Effector memory CD8-positive, alpha-beta T cell (primary cell): ENCODE data around the gene ADARB1.

Source experiments
- ATAC-seq: fragments of 150-1000 bp; cut with Tn5 transposase; replicated peaks from 2 replicates; pipeline ENCODE4 v1.10.0; 2021; ENCODE audit warnings: mild to moderate bottlenecking, moderate library complexity
- DNase-seq, 3 experiments: peaks; one replicate each; pipeline ENCODE4 v3.0.0; 2021
- H3K27ac Mint-ChIP-seq, 2 donors: one replicate each; pipeline ENCODE4 v1.8.0; 2022; ENCODE audit warnings: mild to moderate bottlenecking in 2 of 2, mixed read lengths in 2 of 2, moderate library complexity in 2 of 2
- H3K27me3 Mint-ChIP-seq, 2 donors: one replicate each; pipeline ENCODE4 v1.8.0; 2022; ENCODE audit warnings: mixed read lengths in 2 of 2
- H3K36me3 Mint-ChIP-seq: one replicate; pipeline ENCODE4 v1.8.0; 2022; ENCODE audit warnings: mild to moderate bottlenecking, moderate library complexity, mixed read lengths; ENCODE audit not compliant: insufficient read depth
- H3K4me1 Mint-ChIP-seq, 2 donors: one replicate each; pipeline ENCODE4 v1.8.0; 2022; ENCODE audit warnings: low read depth in 2 of 2, mixed read lengths in 2 of 2
- H3K4me3 Mint-ChIP-seq, 2 donors: one replicate each; pipeline ENCODE4 v1.8.0; 2022; ENCODE audit warnings: mild to moderate bottlenecking in 2 of 2, mixed read lengths in 2 of 2, moderate library complexity in 2 of 2
- H3K9me3 Mint-ChIP-seq, 2 donors: one replicate each; pipeline ENCODE4 v1.8.0; 2022; ENCODE audit warnings: mixed read lengths in 2 of 2

Gene ADARB1

GRCh38 chr21:45178070-45178608, 103.8 kb downstream of the ADARB1 start:
- Mint-ChIP-seq H3K4me3 (no peak overlapping the region), H3K27me3 (no peaks in the 10 kb centered on the region), H3K9me3 (no peaks in the 10 kb centered on the region), H3K27ac (no peak overlapping the region), H3K4me1 (peaks cover 0 to 3% of the 10 kb centered on the region in 2 donors), H3K36me3 (peaks cover 11% of the 10 kb centered on the region)
- DNase-seq = no peak
- ATAC-seq = no peak

- H3K27ac Mint-ChIP-seq = no peak overlapping the region
- no peaks in the 10 kb centered on the region for H3K27me3 Mint-ChIP-seq
- peaks cover 11% of the 10 kb centered on the region for H3K36me3 Mint-ChIP-seq
- H3K4me3 Mint-ChIP-seq = no peak overlapping the region
- DNase-seq = no peak
- no peak for ATAC-seq
- no peaks in the 10 kb centered on the region for H3K9me3 Mint-ChIP-seq
- H3K4me1 Mint-ChIP-seq = peaks cover 0 to 3% of the 10 kb centered on the region in 2 donors
Observed at GRCh38 chr21:45178971-45179370, 104.6 kb downstream of the ADARB1 start.

- no peak for DNase-seq
- Mint-ChIP-seq H3K9me3 (no peaks in the 10 kb centered on the region), H3K36me3 (peaks cover 11% of the 10 kb centered on the region), H3K4me1 (peaks cover 0 to 3% of the 10 kb centered on the region in 2 donors), H3K27me3 (no peaks in the 10 kb centered on the region), H3K4me3 (no peak overlapping the region), H3K27ac (no peak overlapping the region)
- ATAC-seq = no peak
Observed at GRCh38 chr21:45179568-45180245, 105.3 kb downstream of the ADARB1 start.

GRCh38 chr21:45180246-45180599, 105.8 kb downstream of the ADARB1 start:
- ATAC-seq = no peak
- no peak for DNase-seq
- Mint-ChIP-seq H3K36me3 (peaks cover 14% of the 10 kb centered on the region), H3K27ac (peak overlapping the region in 1 of 2 donors; percentile 41), H3K4me3 (no peak overlapping the region), H3K9me3 (no peaks in the 10 kb centered on the region), H3K27me3 (no peaks in the 10 kb centered on the region), H3K4me1 (peaks cover 0 to 3% of the 10 kb centered on the region in 2 donors)

- H3K36me3 Mint-ChIP-seq = peaks cover 27% of the 10 kb centered on the region
- no peak overlapping the region for H3K4me3 Mint-ChIP-seq
- ATAC-seq (no peak), DNase-seq (no peak)
- H3K4me1 Mint-ChIP-seq = no peaks in the 10 kb centered on the region
- H3K9me3 Mint-ChIP-seq = peaks cover 4 to 6% of the 10 kb centered on the region in 2 donors
- no peak overlapping the region for H3K27ac Mint-ChIP-seq
- no peaks in the 10 kb centered on the region for H3K27me3 Mint-ChIP-seq
Observed at GRCh38 chr21:45182958-45183357, 108.6 kb downstream of the ADARB1 start.

- H3K27ac Mint-ChIP-seq = no peak overlapping the region
- H3K9me3 Mint-ChIP-seq = peaks cover 4 to 11% of the 10 kb centered on the region in 2 donors
- peaks cover 35% of the 10 kb centered on the region for H3K36me3 Mint-ChIP-seq
- no peaks in the 10 kb centered on the region for H3K4me1 Mint-ChIP-seq
- ATAC-seq (no peak), DNase-seq (no peak)
- no peak overlapping the region for H3K4me3 Mint-ChIP-seq
- no peaks in the 10 kb centered on the region for H3K27me3 Mint-ChIP-seq
Observed at GRCh38 chr21:45183852-45184251, 109.5 kb downstream of the ADARB1 start.

GRCh38 chr21:45184869-45185268, 110.5 kb downstream of the ADARB1 start:
- DNase-seq (no peak), ATAC-seq (no peak)
- Mint-ChIP-seq H3K4me3 (no peak overlapping the region), H3K4me1 (no peaks in the 10 kb centered on the region), H3K36me3 (peaks cover 42% of the 10 kb centered on the region), H3K27ac (no peak overlapping the region), H3K27me3 (no peaks in the 10 kb centered on the region), H3K9me3 (peaks cover 4 to 21% of the 10 kb centered on the region in 2 donors)

GRCh38 chr21:45186709-45187108, 112.3 kb downstream of the ADARB1 start:
- Mint-ChIP-seq H3K4me3 (no peak overlapping the region), H3K9me3 (peaks cover 4 to 27% of the 10 kb centered on the region in 2 donors), H3K27me3 (no peaks in the 10 kb centered on the region), H3K27ac (no peak overlapping the region), H3K4me1 (no peaks in the 10 kb centered on the region), H3K36me3 (peaks cover 38% of the 10 kb centered on the region)
- DNase-seq (no peak), ATAC-seq (no peak)

- Mint-ChIP-seq H3K27ac (no peak overlapping the region), H3K4me1 (no peaks in the 10 kb centered on the region), H3K27me3 (no peaks in the 10 kb centered on the region), H3K9me3 (peaks cover 4 to 27% of the 10 kb centered on the region in 2 donors), H3K4me3 (no peak overlapping the region), H3K36me3 (peaks cover 38% of the 10 kb centered on the region)
- ATAC-seq (no peak), DNase-seq (no peak)
Observed at GRCh38 chr21:45187646-45188045, 113.3 kb downstream of the ADARB1 start.

- ATAC-seq (no peak), DNase-seq (no peak)
- Mint-ChIP-seq H3K27me3 (no peaks in the 10 kb centered on the region), H3K27ac (no peak overlapping the region), H3K4me3 (no peak overlapping the region), H3K9me3 (peaks cover 4 to 27% of the 10 kb centered on the region in 2 donors), H3K4me1 (no peaks in the 10 kb centered on the region), H3K36me3 (peaks cover 37% of the 10 kb centered on the region)
Observed at GRCh38 chr21:45190013-45190412, 115.6 kb downstream of the ADARB1 start.

GRCh38 chr21:45192332-45192731, 118.0 kb downstream of the ADARB1 start:
- peaks cover 33% of the 10 kb centered on the region for H3K36me3 Mint-ChIP-seq
- DNase-seq (no peak), ATAC-seq (no peak)
- no peak overlapping the region for H3K27ac Mint-ChIP-seq
- H3K4me3 Mint-ChIP-seq = no peak overlapping the region
- H3K27me3 Mint-ChIP-seq = no peaks in the 10 kb centered on the region
- no peaks in the 10 kb centered on the region for H3K4me1 Mint-ChIP-seq
- H3K9me3 Mint-ChIP-seq = peaks cover 1 to 21% of the 10 kb centered on the region in 2 donors

- H3K4me3 Mint-ChIP-seq = no peak overlapping the region
Observed at GRCh38 chr21:45196620-45197019, 122.2 kb downstream of the ADARB1 start.

GRCh38 chr21:45199201-45199600, 124.8 kb downstream of the ADARB1 start:
- no peak for ATAC-seq
- peaks cover 9 to 18% of the 10 kb centered on the region in 2 donors for H3K4me1 Mint-ChIP-seq
- peaks cover 20% of the 10 kb centered on the region for H3K36me3 Mint-ChIP-seq
- H3K4me3 Mint-ChIP-seq = no peak overlapping the region
- no peak overlapping the region for H3K27ac Mint-ChIP-seq
- no peaks in the 10 kb centered on the region for H3K27me3 Mint-ChIP-seq
- H3K9me3 Mint-ChIP-seq = no peaks in the 10 kb centered on the region
- no peak for DNase-seq

More at GRCh38 chr21:45196620-45197019, 122.2 kb downstream of the ADARB1 start:
- DNase-seq = no peak
- ATAC-seq = no peak
- H3K27me3 Mint-ChIP-seq = no peaks in the 10 kb centered on the region
- peaks cover 3 to 11% of the 10 kb centered on the region in 2 donors for H3K4me1 Mint-ChIP-seq
- no peak overlapping the region for H3K27ac Mint-ChIP-seq
- H3K36me3 Mint-ChIP-seq = peaks cover 12% of the 10 kb centered on the region
- H3K9me3 Mint-ChIP-seq = no peaks in the 10 kb centered on the region

- Mint-ChIP-seq H3K9me3 (no peaks in the 10 kb centered on the region), H3K27ac (peak overlapping the region; percentile 45 to 90), H3K4me3 (peak overlapping the region in 1 of 2 donors; percentile 36), H3K27me3 (no peaks in the 10 kb centered on the region), H3K4me1 (peaks cover 9 to 18% of the 10 kb centered on the region in 2 donors), H3K36me3 (peaks cover 25% of the 10 kb centered on the region)
- DNase-seq = no peak
- no peak for ATAC-seq
Observed at GRCh38 chr21:45200031-45200430, 125.7 kb downstream of the ADARB1 start.
